Chondrocyte (in vitro differentiated cells): ENCODE results near the gene MAML3. TPM values are rescaled to one million over a fixed set of nuclear protein-coding genes. Genes with fewer than 3 reads are reported as not detected.

Source experiments
- DNase-seq: peaks from one replicate; pipeline ENCODE4 v3.0.0; 2021; ENCODE audit warnings: mixed read lengths, low spot score
- H3K27ac Mint-ChIP-seq: one replicate; pipeline ENCODE4 v1.8.0; 2021; ENCODE audit warnings: mild to moderate bottlenecking, moderate library complexity, mixed read lengths; ENCODE audit not compliant: unreplicated experiment
- H3K27me3 Mint-ChIP-seq: 2 replicates; pipeline ENCODE4 v1.8.0; 2021; ENCODE audit warnings: low read depth, mixed read lengths
- H3K36me3 Mint-ChIP-seq: 2 replicates; pipeline ENCODE4 v1.8.0; 2021; ENCODE audit warnings: low read depth, mixed read lengths
- H3K4me1 Mint-ChIP-seq: 2 replicates; pipeline ENCODE4 v1.8.0; 2021; ENCODE audit warnings: low read depth, mild to moderate bottlenecking, mixed read lengths
- H3K4me3 Mint-ChIP-seq: one replicate; pipeline ENCODE4 v1.8.0; 2021; ENCODE audit warnings: mild to moderate bottlenecking, moderate library complexity, mixed read lengths; ENCODE audit not compliant: unreplicated experiment
- H3K9me3 Mint-ChIP-seq: 2 replicates; pipeline ENCODE4 v1.8.0; 2021; ENCODE audit warnings: low read depth, mixed read lengths
- CTCF ChIP-seq: fragments of 200-600 bp; sonication (generic); IDR thresholded peaks from 2 replicates; pipeline ENCODE4 v1.5.0; 2021; ENCODE audit warnings: antibody characterized with exemption, mild to moderate bottlenecking, moderate library complexity
- total RNA-seq: library from RNA; stranded (reverse); gene quantifications from 3 replicates; pipeline ENCODE4 v1.2.1, GENCODE V29; 2021

Gene MAML3
- total RNA-seq, 1 donor from 2014 or later: 1.6 TPM

GRCh38 chr4:140000232-140000631, 153.8 kb downstream of the MAML3 start:
- TF ChIP-seq CTCF: no peak
- peaks cover 4% of the 10 kb centered on the region for H3K36me3 Mint-ChIP-seq
- H3K9me3 Mint-ChIP-seq: peaks cover 5% of the 10 kb centered on the region
- H3K4me1 Mint-ChIP-seq: peaks cover 10% of the 10 kb centered on the region
- no peak for DNase-seq
- no peak overlapping the region for H3K4me3 Mint-ChIP-seq
- H3K27ac Mint-ChIP-seq: no peak overlapping the region
- no peaks in the 10 kb centered on the region for H3K27me3 Mint-ChIP-seq

- Mint-ChIP-seq H3K4me1 (peaks cover 24% of the 10 kb centered on the region), H3K4me3 (no peak overlapping the region), H3K9me3 (no peaks in the 10 kb centered on the region), H3K27ac (peak overlapping the region; percentile 66), H3K36me3 (no peaks in the 10 kb centered on the region), H3K27me3 (no peaks in the 10 kb centered on the region)
- DNase-seq: no peak
- TF ChIP-seq CTCF: no peak
Measured at GRCh38 chr4:139988863-139989765, 164.9 kb downstream of the MAML3 start.

GRCh38 chr4:139987502-139987850, 166.5 kb downstream of the MAML3 start:
- H3K36me3 Mint-ChIP-seq: no peaks in the 10 kb centered on the region
- H3K27me3 Mint-ChIP-seq: no peaks in the 10 kb centered on the region
- no peak for TF ChIP-seq CTCF
- no peaks in the 10 kb centered on the region for H3K9me3 Mint-ChIP-seq
- no peak for DNase-seq
- peaks cover 35% of the 10 kb centered on the region for H3K4me1 Mint-ChIP-seq
- H3K27ac Mint-ChIP-seq: no peak overlapping the region
- H3K4me3 Mint-ChIP-seq: no peak overlapping the region

- H3K36me3 Mint-ChIP-seq: no peaks in the 10 kb centered on the region
- peaks cover 37% of the 10 kb centered on the region for H3K4me1 Mint-ChIP-seq
- no peak for TF ChIP-seq CTCF
- H3K27ac Mint-ChIP-seq: no peak overlapping the region
- H3K27me3 Mint-ChIP-seq: no peaks in the 10 kb centered on the region
- H3K9me3 Mint-ChIP-seq: no peaks in the 10 kb centered on the region
- no peak overlapping the region for H3K4me3 Mint-ChIP-seq
- DNase-seq: no peak
Measured at GRCh38 chr4:139986689-139987501, 167.1 kb downstream of the MAML3 start.

- DNase-seq: no peak
Measured at GRCh38 chr4:139986106-139986505, 167.9 kb downstream of the MAML3 start.

More at GRCh38 chr4:139986106-139986505, 167.9 kb downstream of the MAML3 start:
- Mint-ChIP-seq H3K9me3 (no peaks in the 10 kb centered on the region), H3K27me3 (no peaks in the 10 kb centered on the region), H3K27ac (no peak overlapping the region), H3K4me3 (no peak overlapping the region), H3K36me3 (no peaks in the 10 kb centered on the region), H3K4me1 (peaks cover 45% of the 10 kb centered on the region)
- TF ChIP-seq CTCF: no peak
